GM23338 (cell line): ENCODE measurements around the gene TEDC2. TPM values are rescaled to one million over a fixed set of nuclear protein-coding genes. Genes with fewer than 3 reads are reported as not detected.
A peak's percentile ranks its signal among the peaks of the same experiment; 100 is the strongest.

Source experiments
- ATAC-seq: fragments of 200-7000 bp; cut with Tn5 transposase; 3 replicates; pipeline ENCODE4 v1.9.1; 2020
- DNase-seq: peaks from one replicate; pipeline ENCODE4 v3.0.0-alpha.2; 2015; ENCODE audit warnings: low spot score
- H2AFZ ChIP-seq: fragments of 200-600 bp; sonication (generic); 2 replicates; pipeline ENCODE4 v1.8.0; 2016; ENCODE audit warnings: antibody characterized with exemption, mild to moderate bottlenecking, moderate library complexity
- H3F3A ChIP-seq: fragments of 200-600 bp; sonication (generic); replicated peaks from 2 replicates; pipeline ENCODE4 v1.8.0; 2017; ENCODE audit warnings: antibody characterized with exemption, mixed run types, low read depth
- H3K27ac ChIP-seq: fragments of 200-600 bp; sonication (generic); 2 replicates; pipeline ENCODE4 v1.6.1; 2016; ENCODE audit warnings: low read depth
- H3K27me3 ChIP-seq: fragments of 200-600 bp; sonication (generic); 2 replicates; pipeline ENCODE4 v1.8.0; 2016; ENCODE audit warnings: mild to moderate bottlenecking, mixed run types, moderate library complexity; ENCODE audit not compliant: insufficient read depth
- H3K36me3 ChIP-seq: fragments of 200-600 bp; sonication (generic); 2 replicates; pipeline ENCODE4 v1.8.0; 2016; ENCODE audit warnings: mild to moderate bottlenecking; ENCODE audit not compliant: insufficient read depth
- H3K4me1 ChIP-seq: fragments of 200-600 bp; sonication (generic); 2 replicates; pipeline ENCODE4 v1.8.0; 2016; ENCODE audit warnings: mild to moderate bottlenecking, moderate library complexity; ENCODE audit not compliant: insufficient read depth
- H3K4me2 ChIP-seq: fragments of 200-600 bp; sonication (generic); 2 replicates; pipeline ENCODE4 v1.7.1; 2017; ENCODE audit warnings: mixed run types
- H3K4me3 ChIP-seq: fragments of 200-600 bp; sonication (generic); 2 replicates; pipeline ENCODE4 v1.6.1; 2016; ENCODE audit warnings: mixed run types
- H3K79me2 ChIP-seq: fragments of 200-600 bp; sonication (generic); replicated peaks from 2 replicates; pipeline ENCODE4 v1.8.0; 2017; ENCODE audit warnings: mild to moderate bottlenecking; ENCODE audit not compliant: insufficient read depth
- H3K9me2 ChIP-seq: fragments of 200-600 bp; sonication (generic); 2 replicates; pipeline ENCODE4 v1.8.0; 2017; ENCODE audit not compliant: insufficient read depth
- H4K20me1 ChIP-seq: fragments of 200-600 bp; sonication (generic); replicated peaks from 2 replicates; pipeline ENCODE4 v1.8.0; 2017; ENCODE audit warnings: mild to moderate bottlenecking; ENCODE audit not compliant: insufficient read depth
- H3K27ac Mint-ChIP-seq: 2 replicates; pipeline ENCODE4 v1.8.0; 2020; ENCODE audit warnings: inconsistent platforms, mild to moderate bottlenecking, moderate library complexity, mixed read lengths
- H3K27me3 Mint-ChIP-seq: 3 replicates; pipeline ENCODE4 v1.8.0; 2022; ENCODE audit warnings: low read depth, mild to moderate bottlenecking, moderate library complexity, mixed read lengths, inconsistent platforms; ENCODE audit not compliant: insufficient read depth, poor library complexity
- H3K36me3 Mint-ChIP-seq: 3 replicates; pipeline ENCODE4 v1.8.0; 2021; ENCODE audit warnings: low read depth, mild to moderate bottlenecking, inconsistent platforms, moderate library complexity, mixed read lengths
- H3K4me1 Mint-ChIP-seq: 3 replicates; pipeline ENCODE4 v1.8.0; 2020; ENCODE audit warnings: mild to moderate bottlenecking, inconsistent platforms, mixed read lengths
- H3K4me3 Mint-ChIP-seq: 3 replicates; pipeline ENCODE4 v1.8.0; 2021; ENCODE audit warnings: moderate library complexity, mild to moderate bottlenecking, inconsistent platforms, mixed read lengths
- H3K9me3 Mint-ChIP-seq: 3 replicates; pipeline ENCODE4 v1.8.0; 2020; ENCODE audit warnings: moderate library complexity, mild to moderate bottlenecking, inconsistent platforms, mixed read lengths
- CREB1 ChIP-seq: fragments of 250-450 bp; sonication (Bioruptor Pico); IDR thresholded peaks from 2 replicates; pipeline ENCODE4 v1.5.0; 2020; ENCODE audit warnings: low read depth, mild to moderate bottlenecking, moderate library complexity
- CTCF ChIP-seq, 2 experiments: fragments of 200-600 bp in 1 of 2; sonication (generic) in 1 of 2; conservative IDR thresholded peaks; 2 replicates each; pipeline versions ENCODE4 v1.5.1 to v1.6.1; 2016 to 2017; ENCODE audit warnings: antibody characterized with exemption in 2 of 2, low read depth in 2 of 2, mild to moderate bottlenecking in 2 of 2, moderate library complexity in 1 of 2
- ETS1 ChIP-seq: IDR thresholded peaks from 2 replicates; pipeline ENCODE4 v1.6.1; 2016; ENCODE audit warnings: antibody characterized with exemption
- EZH2 ChIP-seq: fragments of 200-600 bp; sonication (generic); IDR thresholded peaks from one replicate; pipeline ENCODE4 v1.8.0; 2017; ENCODE audit warnings: antibody characterized with exemption, mild to moderate bottlenecking, low read depth; ENCODE audit not compliant: unreplicated experiment
- EZH2phosphoT487 ChIP-seq: fragments of 200-600 bp; sonication (generic); IDR thresholded peaks from one replicate; pipeline ENCODE4 v1.8.1; 2018; ENCODE audit warnings: antibody characterized with exemption; ENCODE audit not compliant: unreplicated experiment
- JUNB ChIP-seq: IDR thresholded peaks from one replicate; pipeline ENCODE4 v1.6.1; 2016; ENCODE audit warnings: antibody characterized with exemption; ENCODE audit not compliant: unreplicated experiment
- NANOG ChIP-seq: IDR thresholded peaks from 2 replicates; pipeline ENCODE4 v1.6.1; 2016; ENCODE audit warnings: antibody characterized with exemption, borderline replicate concordance
- REST ChIP-seq: IDR thresholded peaks from one replicate; pipeline ENCODE4 v1.6.1; 2018; ENCODE audit warnings: antibody characterized with exemption; ENCODE audit not compliant: unreplicated experiment
- STAT1 ChIP-seq: IDR thresholded peaks from one replicate; pipeline ENCODE4 v1.6.1; 2016; ENCODE audit warnings: antibody characterized with exemption; ENCODE audit not compliant: unreplicated experiment
- ZNF331 ChIP-seq: fragments of 250-450 bp; sonication (Bioruptor Pico); IDR thresholded peaks from 2 replicates; pipeline ENCODE4 v1.5.0; 2020; ENCODE audit warnings: low read depth, mild to moderate bottlenecking, moderate library complexity
- ZNF462 ChIP-seq: fragments of 250-450 bp; sonication (Bioruptor Pico); IDR thresholded peaks from 2 replicates; pipeline ENCODE4 v1.5.0; 2020; ENCODE audit warnings: mild to moderate bottlenecking, moderate library complexity
- polyA plus RNA-seq: library from polyadenylated mRNA; unstranded; fragments of >200 nt; fragmentation: Nextera tagmentation; extraction: Ambion mirVana; gene quantifications from 2 replicates; pipeline ENCODE4 v1.2.1, GENCODE V29; 2016
- total RNA-seq: library from RNA; depleted of rRNA; stranded (reverse); fragments of >200 nt; shearing (Covaris generic); gene quantifications from 2 replicates; pipeline ENCODE4 v1.2.3, GENCODE V29; 2014

Gene TEDC2
- total and polyA plus RNA-seq, 2 experiments from 2014 or later: 50.6 to 98.9 TPM

- peaks cover 16% of the 10 kb centered on the region for H3F3A ChIP-seq
- H3K36me3 ChIP-seq: no peaks in the 10 kb centered on the region
- DNase-seq (no peak), ATAC-seq (no peak)
- H3K4me1 Mint-ChIP-seq: peaks cover 20% of the 10 kb centered on the region
- peaks cover 14% of the 10 kb centered on the region for H3K79me2 ChIP-seq
- no peaks in the 10 kb centered on the region for H3K9me3 Mint-ChIP-seq
- no peaks in the 10 kb centered on the region for H3K9me2 ChIP-seq
- no peaks in the 10 kb centered on the region; the same call in 2 of the 3 replicates for H3K36me3 Mint-ChIP-seq
- H4K20me1 ChIP-seq: peaks cover 22% of the 10 kb centered on the region
- TF ChIP-seq CREB1 (CRISPR knock-in tag) (no peak), NANOG (no peak), CTCF (conservative IDR thresholded peaks at IDR 0.05; ENCODE audit: low read depth in 2 of 2) (no peak), REST (no peak), STAT1 (no peak), ETS1 (no peak), ZNF462 (CRISPR knock-in tag) (no peak), EZH2phosphoT487 (no peak), EZH2 (no peak), ZNF331 (no peak), JUNB (no peak)
- H3K4me3 ChIP-seq: peak overlapping the region; percentile 50; the same call in 1 of the 2 replicates
- H3K27me3 ChIP-seq: peaks cover 78% of the 10 kb centered on the region
- peak overlapping the region; percentile 66 for H3K4me3 Mint-ChIP-seq
- H3K4me1 ChIP-seq: peaks cover 23% of the 10 kb centered on the region
- H2AFZ ChIP-seq: no peak overlapping the region
- no peak overlapping the region for H3K27ac ChIP-seq
- peaks cover 57% of the 10 kb centered on the region for H3K27me3 Mint-ChIP-seq
- H3K27ac Mint-ChIP-seq: no peak overlapping the region
- H3K4me2 ChIP-seq: peak overlapping the region; percentile 60; the same call in 1 of the 2 replicates
Observed at GRCh38 chr16:2472885-2473445, 13.1 kb downstream of the TEDC2 start.
